ENCODE data around the gene TWNK.

The TWNK gene

GRCh38 chr10:100998991-100999741, 11.8 kb downstream of the TWNK start (continued):
- TF ChIP-seq BCL11B (tag by site-specific recombination; IDR thresholded peaks at IDR 0.05; ENCODE audit: low read depth): peak; percentile 88; the same call in 1 of the 2 replicates
- no peak for TF ChIP-seq ZNF140 (tag by site-specific recombination; IDR thresholded peaks at IDR 0.05)
- peak; percentile 39 for TF ChIP-seq SP2 (tag by site-specific recombination; IDR thresholded peaks at IDR 0.05)
- no peak for TF ChIP-seq ZNF510 (tag by site-specific recombination; IDR thresholded peaks at IDR 0.05; ENCODE audit: insufficient replicate concordance)
- peak; percentile 18; the same call in 1 of the 2 replicates for TF ChIP-seq ZNF335 (tag by site-specific recombination; conservative IDR thresholded peaks at IDR 0.05)
- no peak for TF ChIP-seq ZNF16 (tag by site-specific recombination; IDR thresholded peaks at IDR 0.05; ENCODE audit: low read depth)
- peak; percentile 13; the same call in 1 of the 2 replicates for TF ChIP-seq ZNF785 (tag by site-specific recombination; IDR thresholded peaks at IDR 0.05)
- 0 out of 2 replicates have a peak, but pooled peaks have one; percentile 34 for TF ChIP-seq REPIN1 (tag by site-specific recombination; IDR thresholded peaks at IDR 0.05; ENCODE audit: low read depth)
- peak; percentile 43; the same call in 1 of the 2 replicates for TF ChIP-seq ZNF10 (tag by site-specific recombination; IDR thresholded peaks at IDR 0.05)
- 0 out of 2 replicates have a peak, but pooled peaks have one; percentile 8 for TF ChIP-seq ZSCAN4 (tag by site-specific recombination; IDR thresholded peaks at IDR 0.05)
- no peak for TF ChIP-seq SALL2 (tag by site-specific recombination; IDR thresholded peaks at IDR 0.05; ENCODE audit: borderline replicate concordance)
- peak; percentile 76 for TF ChIP-seq SP3 (tag by site-specific recombination; IDR thresholded peaks at IDR 0.05)
- no peak for TF ChIP-seq ELK4 (IDR thresholded peaks at IDR 0.05; ENCODE audit: borderline replicate concordance, low read depth, low read length)
- no peak for TF ChIP-seq ZBTB21 (tag by site-specific recombination; IDR thresholded peaks at IDR 0.05)
- TF ChIP-seq ZNF175 (tag by site-specific recombination; IDR thresholded peaks at IDR 0.05): no peak
- TF ChIP-seq ZFP37 (tag by site-specific recombination; IDR thresholded peaks at IDR 0.05): peak; percentile 71; the same call in 1 of the 2 replicates
- TF ChIP-seq ZNF629 (tag by site-specific recombination; IDR thresholded peaks at IDR 0.05): peak; percentile 24; the same call in 1 of the 2 replicates
- no peak for TF ChIP-seq ZNF529 (tag by site-specific recombination; IDR thresholded peaks at IDR 0.05; ENCODE audit: insufficient replicate concordance)
- TF ChIP-seq IKZF3 (tag by site-specific recombination; IDR thresholded peaks at IDR 0.05): 0 out of 2 replicates have a peak, but pooled peaks have one; percentile 43
- TF ChIP-seq GLIS2 (tag by site-specific recombination; IDR thresholded peaks at IDR 0.05): peak; percentile 92
- peak; percentile 60 for TF ChIP-seq ZXDB (tag by site-specific recombination; IDR thresholded peaks at IDR 0.05)
- TF ChIP-seq, protein P1, sequence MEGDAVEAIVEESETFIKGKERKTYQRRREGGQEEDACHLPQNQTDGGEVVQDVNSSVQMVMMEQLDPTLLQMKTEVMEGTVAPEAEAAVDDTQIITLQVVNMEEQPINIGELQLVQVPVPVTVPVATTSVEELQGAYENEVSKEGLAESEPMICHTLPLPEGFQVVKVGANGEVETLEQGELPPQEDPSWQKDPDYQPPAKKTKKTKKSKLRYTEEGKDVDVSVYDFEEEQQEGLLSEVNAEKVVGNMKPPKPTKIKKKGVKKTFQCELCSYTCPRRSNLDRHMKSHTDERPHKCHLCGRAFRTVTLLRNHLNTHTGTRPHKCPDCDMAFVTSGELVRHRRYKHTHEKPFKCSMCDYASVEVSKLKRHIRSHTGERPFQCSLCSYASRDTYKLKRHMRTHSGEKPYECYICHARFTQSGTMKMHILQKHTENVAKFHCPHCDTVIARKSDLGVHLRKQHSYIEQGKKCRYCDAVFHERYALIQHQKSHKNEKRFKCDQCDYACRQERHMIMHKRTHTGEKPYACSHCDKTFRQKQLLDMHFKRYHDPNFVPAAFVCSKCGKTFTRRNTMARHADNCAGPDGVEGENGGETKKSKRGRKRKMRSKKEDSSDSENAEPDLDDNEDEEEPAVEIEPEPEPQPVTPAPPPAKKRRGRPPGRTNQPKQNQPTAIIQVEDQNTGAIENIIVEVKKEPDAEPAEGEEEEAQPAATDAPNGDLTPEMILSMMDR (tag by site-specific recombination; IDR thresholded peaks at IDR 0.05): peak; percentile 93
- peak; percentile 66 for TF ChIP-seq ZFP69B (tag by site-specific recombination; IDR thresholded peaks at IDR 0.05)
- TF ChIP-seq BCL11A (tag by site-specific recombination; IDR thresholded peaks at IDR 0.05; ENCODE audit: low read depth): peak; percentile 79
- peak; percentile 85 for TF ChIP-seq PATZ1 (tag by site-specific recombination; IDR thresholded peaks at IDR 0.05)
- TF ChIP-seq ZNF610 (tag by site-specific recombination; IDR thresholded peaks at IDR 0.05; ENCODE audit: borderline replicate concordance): 0 out of 2 replicates have a peak, but pooled peaks have one; percentile 43
- TF ChIP-seq ZNF184 (tag by site-specific recombination; IDR thresholded peaks at IDR 0.05): 0 out of 2 replicates have a peak, but pooled peaks have one; percentile 27
- no peak for TF ChIP-seq ZNF133 (tag by site-specific recombination; IDR thresholded peaks at IDR 0.05)
- peak; percentile 62 for TF ChIP-seq ZNF398 (tag by site-specific recombination; IDR thresholded peaks at IDR 0.05)
